Hematopoietic multipotent progenitor cell treated with erythropoietin and hydrocortisone succinate and interleukin-3 and kit ligand, for 4 days (in vitro differentiated cells): ENCODE results near the gene RTN4RL1.

ENCODE experiments used
- DNase-seq: peaks from one replicate; pipeline ENCODE4 v3.0.0-alpha.2; 2015

Gene RTN4RL1

DNA sequence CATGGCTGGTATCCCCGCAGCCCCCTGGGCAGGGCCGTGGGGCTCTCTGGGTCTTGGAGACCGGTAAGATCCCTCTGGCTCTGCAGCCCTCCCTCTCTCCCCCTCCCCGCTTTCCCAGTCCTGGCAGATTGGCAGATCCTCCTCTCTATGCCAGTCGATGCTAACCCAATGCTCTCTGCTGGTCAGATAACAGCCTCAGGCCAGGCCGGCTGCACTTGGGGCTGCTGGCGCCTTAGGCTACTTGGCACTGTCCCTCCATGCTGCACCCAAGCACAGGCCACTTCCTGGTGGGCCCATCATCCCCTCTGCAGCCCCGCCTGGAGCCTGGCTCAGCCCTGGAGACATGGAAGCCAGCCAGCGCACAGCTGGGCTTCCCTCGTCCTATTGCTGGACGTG lies 81.7 kb downstream of the RTN4RL1 start:
- DNase-seq: no peak

DNA sequence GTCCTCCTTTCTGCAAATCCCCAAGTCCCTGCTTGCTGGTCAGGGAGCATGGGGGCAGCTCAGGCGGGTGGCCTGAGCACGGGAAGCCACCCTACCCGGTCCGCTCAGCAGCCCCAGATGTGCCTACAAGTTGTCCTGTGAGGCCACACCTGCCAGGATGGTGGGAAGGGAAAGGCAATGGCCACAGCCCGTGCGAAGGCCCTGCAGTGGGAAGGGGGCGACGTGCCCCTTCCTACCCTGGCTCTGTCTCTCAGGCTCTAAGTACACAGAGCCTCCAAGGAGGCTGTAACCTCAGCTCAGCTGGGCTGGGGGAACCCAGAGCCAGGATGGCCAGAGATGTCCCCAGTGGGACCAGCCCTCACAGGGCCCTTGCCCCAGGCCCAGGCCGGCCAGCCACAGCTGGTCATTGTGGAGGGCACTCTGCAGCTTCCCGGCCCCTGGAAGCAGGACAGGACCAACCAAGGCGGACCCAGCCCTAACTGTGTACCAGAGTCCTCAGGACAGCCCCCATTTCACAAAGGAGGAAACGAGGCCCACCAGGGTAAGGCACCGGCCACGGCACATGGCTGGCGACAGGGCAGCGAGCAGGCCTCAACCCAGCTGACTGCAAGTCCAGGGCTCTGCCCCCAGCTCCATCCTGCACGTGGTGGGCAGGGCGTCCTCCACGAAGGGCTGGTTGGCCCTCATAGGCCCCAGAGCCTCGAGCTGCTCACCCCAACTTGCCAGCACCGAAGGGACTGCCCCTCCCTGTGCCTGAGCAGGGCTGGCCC lies 82.3 kb downstream of the RTN4RL1 start:
- DNase-seq: no peak

DNA sequence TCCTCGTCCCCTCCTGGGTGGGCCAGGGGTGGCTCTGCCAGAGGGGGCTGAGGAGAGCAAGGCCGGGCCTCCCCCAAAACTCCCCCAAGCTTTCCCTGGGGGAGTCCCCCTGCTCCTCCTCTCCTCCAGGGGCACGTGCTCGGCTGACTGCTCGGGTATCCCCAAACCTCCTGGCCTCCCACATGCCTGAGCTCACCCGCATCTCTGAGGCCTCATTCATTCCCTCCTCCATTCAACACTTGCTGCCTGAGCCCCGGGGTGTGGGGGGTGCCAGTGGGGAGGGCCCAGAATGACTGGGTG lies 83.1 kb downstream of the RTN4RL1 start:
- DNase-seq: no peak

DNA sequence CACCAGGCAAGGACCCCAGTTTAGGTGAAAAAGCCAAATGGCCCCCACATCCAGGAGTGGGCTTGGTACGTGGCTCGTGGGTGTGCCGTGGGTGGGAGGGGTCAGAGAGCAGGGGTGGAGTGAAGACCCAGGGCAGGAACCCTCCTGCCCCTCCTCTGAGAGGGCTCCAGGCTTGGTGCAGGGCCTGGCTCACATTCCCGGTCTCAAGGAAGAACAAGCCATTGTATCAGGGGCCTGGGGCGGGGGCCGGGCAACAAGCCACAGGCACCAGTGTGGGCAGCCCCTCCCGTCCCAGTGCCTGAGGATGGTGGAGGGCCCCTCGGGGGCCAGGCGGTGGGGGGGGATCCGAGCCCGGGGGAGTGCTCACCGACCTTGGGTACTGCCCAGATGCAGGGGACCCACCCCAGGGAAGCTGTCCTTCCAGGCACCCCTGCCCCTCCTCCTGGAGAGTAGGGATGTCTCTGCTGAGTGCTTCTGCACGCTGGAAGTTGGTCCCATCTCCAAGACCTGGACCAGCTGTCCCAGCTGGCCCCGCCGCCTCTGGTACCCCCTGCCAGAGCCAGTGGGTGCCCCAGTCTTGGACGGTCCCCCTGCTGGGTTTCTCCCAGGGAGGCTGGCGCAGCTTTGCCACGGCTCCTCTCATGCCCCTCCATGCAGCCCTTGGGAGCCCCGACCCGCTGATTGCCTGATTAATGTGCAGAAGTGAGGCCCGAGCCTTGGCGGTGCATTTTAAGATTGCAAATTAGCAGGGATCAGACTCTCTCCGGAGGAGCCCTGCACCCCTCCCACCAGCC lies 83.7 kb downstream of the RTN4RL1 start:
- DNase-seq: no peak

DNA sequence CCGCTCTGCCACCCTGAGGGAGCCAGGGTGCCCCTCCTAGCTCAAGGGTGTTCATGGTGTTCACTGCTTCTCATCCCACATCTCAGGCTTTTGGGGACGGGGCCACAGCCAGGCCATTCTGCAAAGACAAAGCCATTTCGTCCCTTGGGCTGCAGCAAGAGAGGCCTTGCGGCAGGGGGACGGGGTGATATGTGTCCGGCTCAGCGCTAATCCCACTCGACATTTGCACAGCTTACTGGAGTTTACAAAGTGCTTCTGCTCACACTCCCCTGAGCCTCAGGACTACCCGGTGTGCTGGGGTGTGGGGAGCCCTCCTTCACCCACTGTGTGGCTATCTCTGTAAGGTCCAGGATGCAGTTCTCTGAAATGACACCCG lies 84.3 kb downstream of the RTN4RL1 start:
- no peak for DNase-seq

DNA sequence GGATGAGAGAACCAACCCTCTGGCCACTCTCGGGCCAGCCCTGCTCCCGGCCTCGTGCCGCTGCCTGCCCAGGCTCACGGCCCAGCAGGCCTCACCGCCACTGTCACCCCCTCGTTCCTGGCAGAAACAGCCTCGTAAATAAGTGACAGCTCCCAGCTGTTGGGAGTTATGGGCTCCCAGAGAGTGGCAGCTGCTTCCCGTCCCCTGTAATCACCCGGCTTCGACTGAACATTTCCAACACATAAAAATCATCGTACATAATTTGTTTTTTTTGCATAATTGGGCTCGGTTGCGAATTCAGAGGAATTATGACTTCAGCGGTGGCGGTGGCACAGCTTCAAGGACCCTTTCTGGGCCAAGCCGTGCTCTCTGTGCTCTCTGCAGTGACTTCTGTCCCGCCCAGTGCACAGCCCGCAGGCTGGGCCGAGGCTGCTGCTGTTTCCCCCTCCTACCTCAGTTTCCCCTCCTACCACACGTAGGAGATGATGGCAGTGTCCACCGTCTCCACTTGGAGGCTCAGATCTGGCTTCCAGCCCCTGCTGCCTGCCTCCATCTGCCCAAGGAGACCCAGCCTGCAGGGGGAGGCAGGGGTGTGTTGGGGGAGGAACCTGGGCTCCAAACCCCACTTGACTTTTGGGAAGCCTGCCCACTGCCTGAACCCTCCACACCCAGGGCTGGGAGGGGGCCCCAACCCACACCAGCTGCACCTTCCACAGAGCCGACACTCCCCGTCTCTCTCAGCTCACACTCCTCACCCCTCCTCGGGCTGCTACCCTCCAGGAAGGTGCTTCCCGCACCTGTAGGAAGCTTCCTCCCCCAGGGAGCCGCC lies 84.9 kb downstream of the RTN4RL1 start:
- no peak for DNase-seq

DNA sequence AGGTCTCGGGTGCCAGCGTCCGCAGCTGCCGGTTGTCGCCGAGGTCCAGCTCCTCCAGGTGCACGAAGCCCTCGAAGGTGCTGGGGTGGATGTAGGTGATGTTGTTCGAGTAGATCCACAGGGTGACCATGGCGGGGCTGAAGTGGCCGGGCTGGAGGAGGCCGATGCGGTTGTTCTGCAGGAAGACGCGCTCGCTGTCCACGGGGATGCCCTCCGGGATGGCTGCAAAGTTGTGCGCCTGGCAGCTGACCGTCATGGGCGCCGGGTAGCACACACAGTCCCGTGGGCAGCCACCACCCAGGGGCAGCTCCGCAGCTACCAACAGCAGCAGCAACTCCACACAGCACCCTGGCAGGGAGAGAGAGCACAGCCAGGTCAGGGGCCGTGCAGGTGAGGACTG lies 87.7 kb downstream of the RTN4RL1 start:
- DNase-seq: no peak

DNA sequence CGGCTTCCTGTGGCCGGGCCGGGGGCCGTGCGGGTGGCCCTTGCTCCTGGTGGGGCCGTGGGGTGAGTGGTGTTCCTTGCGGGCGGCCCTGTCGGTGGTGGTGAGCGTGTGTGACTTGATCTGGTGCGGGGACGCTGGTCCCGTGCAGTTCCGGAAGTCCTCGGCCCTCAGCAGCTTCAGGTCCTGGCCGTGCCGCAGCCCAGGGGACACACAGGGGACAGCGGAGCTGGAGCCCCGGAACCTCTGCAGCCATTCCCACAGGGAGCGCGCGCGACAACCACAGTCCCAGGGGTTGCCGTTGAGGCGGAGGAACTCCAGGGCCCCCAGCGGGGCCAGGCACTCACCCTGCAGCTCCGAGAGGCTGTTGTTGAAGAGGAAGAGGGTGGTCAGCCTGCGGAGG lies 88.4 kb downstream of the RTN4RL1 start:
- no peak for DNase-seq

DNA sequence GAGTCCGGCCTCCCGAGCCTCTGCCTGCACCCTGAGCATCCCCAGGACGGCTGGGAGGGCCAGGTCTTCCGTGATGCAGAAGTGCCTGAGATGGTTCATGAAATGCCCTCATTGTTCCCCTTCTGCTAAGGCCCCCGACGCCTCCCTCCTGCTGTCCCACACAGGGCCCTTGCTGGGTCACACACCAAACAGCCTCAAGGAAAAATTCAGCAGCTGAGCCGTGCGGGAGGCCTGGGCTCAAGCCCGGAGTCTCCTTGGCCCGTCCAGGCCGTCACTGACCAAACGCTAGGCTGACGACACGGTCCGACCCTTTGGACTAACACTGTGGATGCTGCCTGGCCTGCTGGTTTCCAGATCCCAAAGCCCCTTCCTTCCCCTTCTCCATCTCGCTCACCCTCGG lies 90.2 kb downstream of the RTN4RL1 start:
- DNase-seq: no peak

DNA sequence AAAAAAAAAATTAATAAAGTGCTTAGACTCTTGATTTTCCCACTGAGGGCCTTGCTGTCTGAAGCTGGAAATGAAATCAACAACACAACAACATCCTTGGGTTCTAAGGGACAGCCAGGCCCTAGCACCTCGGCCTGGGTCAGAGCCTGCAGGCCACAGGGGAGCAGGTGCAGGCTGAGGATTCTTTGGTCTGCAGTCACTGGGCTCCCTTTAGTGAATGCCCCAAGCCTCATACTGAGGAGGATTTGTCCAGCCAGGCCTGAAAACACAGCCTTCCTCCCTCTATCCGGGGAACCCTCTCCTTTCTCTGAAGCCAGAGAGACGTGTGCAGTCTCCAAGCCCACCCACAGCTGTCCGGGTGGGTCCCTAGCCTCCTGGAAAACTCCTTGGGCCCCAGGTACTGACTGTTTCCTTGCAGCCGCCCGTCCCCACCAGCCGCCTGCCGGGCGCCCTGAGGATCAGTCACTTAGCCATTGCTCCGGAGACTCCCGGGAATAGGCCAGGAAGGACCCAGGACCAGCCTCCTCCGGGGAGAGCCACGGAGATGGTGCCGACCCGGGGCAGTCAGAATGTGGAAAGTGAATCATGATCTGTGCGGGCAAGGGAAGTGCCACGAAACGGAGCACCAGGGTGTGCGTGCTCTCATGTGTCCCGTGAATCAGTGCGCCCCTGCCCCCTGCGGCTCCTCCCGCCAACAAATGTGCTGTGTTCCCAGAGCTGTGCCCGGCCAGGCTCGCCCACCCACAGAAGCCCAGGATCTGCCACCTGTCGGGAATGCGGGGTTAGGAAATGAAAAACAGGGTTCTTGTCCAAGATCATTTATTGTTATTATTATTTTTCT lies 91.0 kb downstream of the RTN4RL1 start:
- DNase-seq: no peak

DNA sequence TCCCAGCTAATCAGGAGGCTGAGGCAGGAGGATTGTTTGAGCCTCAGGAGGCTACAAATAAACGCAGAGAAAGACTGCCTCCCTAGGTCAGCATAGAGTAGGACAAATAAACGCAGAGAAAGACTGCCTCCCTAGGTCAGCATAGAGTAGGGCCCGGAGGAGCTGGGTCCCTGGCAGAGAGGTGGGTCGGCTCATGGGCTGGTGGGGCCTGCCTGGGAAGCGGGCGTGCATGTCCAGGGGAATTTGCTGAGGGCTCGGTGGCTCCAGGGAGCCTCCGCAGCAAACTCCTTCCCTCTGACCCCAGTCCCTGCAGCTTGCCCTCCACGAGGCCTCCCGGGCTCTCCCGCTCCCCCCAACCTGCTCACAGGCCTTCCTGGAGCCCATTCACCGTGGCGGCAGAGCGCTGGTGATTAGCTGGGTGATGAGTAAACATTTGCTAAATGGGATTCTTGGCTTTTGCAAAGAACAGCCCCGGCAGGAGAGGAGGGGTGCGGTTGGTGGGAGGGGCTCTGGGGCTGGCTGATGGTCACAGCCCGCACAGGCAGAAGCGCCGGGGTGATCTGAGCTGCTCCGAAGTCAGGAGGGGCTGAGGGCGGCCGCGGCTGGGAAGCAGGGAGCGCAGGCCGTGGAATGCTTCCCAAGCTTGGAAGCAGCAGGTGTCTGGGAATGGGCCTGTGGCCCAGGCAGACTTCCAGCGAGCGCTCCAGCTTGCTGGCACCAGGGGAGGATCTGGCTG lies 93.1 kb downstream of the RTN4RL1 start:
- DNase-seq: no peak

DNA sequence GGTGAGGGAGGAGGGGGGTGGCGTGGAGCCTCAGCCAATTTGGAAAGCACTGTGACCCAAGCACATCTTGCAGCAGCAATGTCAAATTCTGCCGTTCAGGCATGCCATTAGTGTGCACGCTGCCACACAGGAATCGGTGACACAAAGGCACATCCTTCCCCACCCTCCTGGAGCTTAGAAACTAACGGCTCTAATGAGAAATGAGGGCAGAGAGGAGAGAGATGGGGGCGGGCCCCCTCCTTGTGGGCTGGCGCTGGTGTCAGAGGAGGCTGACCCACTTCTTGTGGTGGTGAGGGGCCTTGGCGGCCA lies 94.8 kb downstream of the RTN4RL1 start:
- no peak for DNase-seq

DNA sequence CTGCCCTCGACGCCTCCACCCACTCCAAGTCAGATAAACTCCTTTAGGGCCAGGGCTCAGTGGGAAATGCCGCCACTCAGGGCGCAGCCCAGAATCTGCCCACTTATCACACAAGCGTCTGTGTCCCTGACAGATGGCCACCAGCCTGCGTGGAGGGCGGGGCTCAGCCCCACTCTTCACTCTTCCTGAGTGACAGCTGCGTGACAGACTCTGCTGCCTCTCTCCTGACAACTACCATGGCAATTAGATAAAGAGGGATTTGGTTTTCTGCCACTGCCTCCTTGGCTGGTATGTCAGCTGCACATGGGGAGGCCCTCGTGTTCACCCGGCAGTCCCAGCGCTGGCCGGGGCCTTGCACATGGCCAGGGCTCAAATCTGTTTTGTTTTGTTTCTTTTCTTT lies 96.2 kb downstream of the RTN4RL1 start:
- peak; percentile 65 for DNase-seq

DNA sequence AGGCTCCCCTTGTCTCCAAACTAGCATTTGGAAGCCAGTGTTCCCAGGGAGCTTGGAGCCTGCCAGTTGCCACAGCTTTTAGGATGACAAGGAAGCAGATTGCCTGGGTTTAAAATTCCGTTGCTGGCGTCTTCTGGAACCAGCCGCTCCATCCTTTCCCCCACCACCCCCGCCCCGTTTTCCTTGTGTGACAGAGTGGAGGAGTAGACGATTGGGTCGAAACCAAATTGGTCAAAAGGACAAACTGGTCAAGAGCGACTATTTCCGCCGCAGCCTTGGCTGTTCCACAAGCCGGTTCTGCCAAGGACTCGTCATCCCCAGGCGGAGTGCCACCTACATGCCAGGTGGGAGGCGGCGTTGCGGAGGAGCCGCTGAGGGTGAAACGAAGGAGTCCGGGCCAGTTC lies 104.2 kb downstream of the RTN4RL1 start:
- DNase-seq: no peak

DNA sequence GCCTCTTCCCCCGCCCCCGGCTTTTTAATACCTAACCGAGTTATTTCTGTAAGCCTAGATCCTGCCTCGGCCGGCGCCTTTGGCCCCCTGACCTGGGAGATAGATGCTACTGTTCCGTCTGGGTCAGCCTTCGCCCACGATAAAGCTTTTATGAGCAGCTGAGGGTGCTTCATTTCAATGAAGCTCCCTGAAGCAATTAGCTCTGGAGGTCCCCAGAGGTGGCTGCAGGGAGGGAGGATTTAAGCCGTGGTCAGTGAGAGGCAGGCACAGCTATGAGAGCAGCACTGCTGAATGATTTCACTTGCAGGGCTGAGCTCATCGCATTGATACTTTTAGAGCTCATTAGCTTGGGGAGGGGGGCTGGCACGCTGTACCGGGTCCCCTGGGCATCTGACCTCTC lies 105.9 kb downstream of the RTN4RL1 start:
- no peak for DNase-seq

DNA sequence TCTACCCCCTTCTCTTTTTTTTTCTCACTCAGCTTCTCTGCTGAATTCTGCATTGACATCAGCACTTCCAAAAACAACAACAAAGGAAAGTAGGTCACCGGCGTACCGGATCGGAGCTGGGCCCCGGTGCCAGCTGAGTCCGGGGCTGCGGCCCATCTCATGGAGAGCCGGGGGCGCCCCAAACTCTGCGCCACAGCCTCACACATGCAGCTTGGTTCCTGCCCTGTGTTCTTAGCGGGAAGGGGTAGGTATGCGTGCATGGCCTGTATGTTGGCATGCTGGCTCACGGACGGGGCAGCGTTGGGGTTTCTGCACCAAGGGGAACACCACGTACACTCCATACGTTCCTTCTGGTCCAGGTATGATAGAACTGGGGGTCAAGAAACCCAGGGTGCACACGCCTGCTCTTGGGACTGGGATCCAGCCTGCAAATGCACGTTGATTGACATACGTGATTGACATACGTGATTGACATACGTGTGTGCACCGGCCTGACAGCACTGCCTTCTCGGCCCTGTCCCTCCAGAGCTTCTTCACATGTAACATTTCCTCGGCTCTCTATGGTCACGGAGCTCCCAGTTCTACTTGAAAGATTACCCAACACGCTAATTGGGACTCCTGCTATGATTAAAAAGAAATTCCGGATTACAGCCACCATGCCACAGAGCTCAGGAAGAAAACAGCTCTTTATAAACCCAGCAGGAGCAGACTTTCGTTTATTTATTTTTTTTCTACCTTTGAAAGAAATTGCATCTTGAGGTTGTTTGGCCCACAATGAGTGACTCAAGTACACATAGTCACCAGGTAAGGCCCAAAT lies 106.6 kb downstream of the RTN4RL1 start:
- DNase-seq: no peak

DNA sequence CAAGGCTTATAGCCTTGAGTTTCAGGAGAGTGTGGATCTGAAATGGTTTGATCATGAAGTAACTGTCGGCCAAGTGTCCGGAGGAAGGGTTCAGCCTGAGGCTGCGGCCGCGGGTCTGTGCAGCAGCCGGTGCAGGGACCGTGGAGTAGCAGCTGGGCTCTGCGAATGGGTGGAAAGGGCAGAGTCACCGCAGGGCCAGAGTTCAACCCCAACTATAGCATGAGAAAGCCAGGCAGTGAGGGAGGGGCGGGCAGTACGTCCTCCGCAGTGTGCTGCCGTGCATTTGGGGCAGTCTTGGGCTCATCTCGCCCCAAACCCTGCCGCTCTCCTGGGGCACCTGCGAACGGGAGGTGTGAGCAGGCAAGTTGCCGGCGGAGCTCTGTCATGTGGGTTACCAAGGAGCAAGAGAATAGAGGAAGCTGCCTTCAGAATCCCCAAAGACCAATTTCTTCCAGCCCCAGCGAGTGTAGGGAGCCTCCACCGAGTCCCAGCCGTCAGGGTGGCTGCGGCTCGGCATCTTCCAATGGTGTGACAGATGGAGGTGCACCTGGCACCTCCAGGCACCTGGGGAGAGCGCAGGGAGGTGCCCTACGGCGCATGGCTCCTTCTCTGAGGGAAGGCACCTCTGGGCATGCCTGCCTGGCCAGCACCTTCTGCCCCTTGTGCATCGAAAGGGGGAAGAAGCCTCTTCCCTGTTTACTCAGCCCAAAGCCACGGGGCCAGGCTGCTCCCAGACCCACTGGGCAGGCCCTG lies 108.0 kb downstream of the RTN4RL1 start:
- no peak for DNase-seq

DNA sequence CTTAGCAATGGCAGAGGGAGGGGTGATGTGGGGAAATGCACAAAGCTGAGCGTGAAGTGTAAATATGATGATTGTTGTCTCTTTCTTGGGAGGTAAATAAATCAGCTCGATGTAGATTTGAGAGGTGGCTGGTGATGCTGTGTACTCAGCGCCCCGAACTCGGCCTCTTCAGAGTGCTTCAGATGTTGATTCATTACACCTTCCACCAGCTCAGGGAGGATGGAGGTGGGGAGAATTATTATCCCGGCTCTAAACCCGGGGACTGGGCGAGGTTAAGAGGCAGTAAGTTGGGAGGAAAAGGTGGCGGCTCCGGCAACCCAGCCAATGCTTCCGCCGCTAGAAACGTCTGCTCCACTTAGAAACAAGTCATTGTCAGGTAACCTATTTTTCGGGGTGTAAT lies 108.8 kb downstream of the RTN4RL1 start:
- no peak for DNase-seq

DNA sequence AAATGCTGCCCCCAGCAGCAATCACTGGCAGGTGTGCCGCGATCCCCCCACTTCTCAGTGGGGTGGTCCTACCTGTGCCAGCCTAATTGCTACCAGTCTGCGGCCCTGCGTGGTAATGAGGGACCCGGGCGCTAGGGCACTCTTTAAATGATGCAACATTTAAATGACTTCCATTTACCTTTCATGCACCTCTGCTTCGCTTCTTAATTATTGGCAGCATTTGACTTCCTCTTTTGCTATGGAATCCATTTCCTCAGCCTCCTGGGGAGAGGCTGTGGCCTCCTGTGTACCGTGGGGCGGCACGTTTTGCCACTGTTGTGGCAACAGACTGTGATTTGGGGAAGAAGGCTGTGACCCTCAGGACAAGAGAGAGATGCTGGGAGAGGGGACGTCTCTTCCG lies 109.2 kb downstream of the RTN4RL1 start:
- peak; percentile 41 for DNase-seq

DNA sequence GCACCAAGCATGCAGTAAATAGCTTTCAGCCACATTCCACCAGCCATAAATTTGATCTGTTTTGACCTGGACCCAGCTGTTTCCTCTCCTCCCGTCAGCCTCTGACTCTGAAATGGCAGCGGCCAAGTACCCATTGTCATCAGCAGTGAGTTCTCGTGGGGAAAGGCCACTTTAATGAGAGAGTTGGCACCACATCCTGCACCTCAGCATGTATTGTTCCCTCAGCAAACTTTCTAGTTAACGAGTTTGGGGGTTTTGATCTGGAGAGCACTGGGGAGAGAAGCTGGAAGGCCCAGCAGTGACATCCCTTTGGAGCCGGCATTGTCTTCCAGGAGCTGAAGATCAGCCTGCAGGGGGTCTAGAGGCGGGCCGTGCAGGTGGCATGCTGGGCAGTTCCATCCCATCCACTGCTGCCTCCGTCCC lies 110.5 kb downstream of the RTN4RL1 start:
- DNase-seq: no peak

DNA sequence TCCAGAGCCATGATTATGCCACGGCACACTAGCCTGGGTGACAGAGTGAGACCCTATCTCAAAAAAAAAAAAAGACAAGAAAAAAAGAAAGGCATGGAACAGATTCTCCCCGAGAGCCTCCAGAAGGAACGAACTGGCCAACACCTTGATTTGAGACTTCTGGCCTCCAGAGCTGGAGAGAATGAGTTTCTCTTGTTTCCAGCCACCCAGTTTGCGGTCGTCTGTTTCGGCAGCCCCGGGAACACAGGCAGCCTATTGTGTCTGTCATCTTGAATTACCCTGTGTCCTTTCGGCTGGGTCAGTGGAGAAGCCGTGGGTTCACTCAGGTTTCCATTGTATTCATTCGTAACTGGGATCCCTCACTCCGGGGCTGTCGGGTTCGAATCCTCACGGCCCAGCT lies 111.4 kb downstream of the RTN4RL1 start:
- no peak for DNase-seq
